ENCODE measurements around the gene TRMO. TPM values are rescaled to one million over a fixed set of nuclear protein-coding genes. Genes with fewer than 3 reads are reported as not detected.

The TRMO gene
- total RNA-seq, 1 experiment from 2014 or later, result 10.4 TPM

DNA sequence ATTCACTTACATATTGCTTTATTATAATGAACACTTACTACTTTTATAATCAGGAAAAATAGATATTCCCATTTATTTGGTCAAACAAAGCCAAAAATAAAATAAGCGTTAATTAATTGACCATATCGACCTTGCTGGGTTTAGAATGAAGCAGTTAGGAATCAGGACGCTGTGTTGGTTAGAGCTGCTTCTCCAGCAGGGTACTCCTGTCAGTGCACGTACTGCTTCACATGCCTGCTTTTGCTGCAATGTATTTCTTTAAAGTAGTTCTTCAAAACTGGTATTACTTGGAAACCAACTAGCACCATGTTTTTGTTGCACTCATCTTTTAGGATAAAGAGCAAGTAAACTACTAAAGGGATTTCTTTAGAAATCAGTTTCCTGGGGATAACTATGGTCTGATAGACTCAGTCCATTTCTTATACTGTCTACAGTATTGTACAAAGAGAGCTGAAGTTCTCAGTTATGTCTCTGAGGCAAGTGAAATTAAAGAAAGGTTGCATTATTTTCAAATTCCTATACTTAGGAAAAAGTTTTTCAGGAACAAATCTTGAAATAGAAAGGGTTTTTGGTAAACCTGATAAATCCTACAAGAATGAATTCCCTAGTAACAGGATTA lies 6.8 kb upstream of the TRMO start:
- TF ChIP-seq, protein P1, sequence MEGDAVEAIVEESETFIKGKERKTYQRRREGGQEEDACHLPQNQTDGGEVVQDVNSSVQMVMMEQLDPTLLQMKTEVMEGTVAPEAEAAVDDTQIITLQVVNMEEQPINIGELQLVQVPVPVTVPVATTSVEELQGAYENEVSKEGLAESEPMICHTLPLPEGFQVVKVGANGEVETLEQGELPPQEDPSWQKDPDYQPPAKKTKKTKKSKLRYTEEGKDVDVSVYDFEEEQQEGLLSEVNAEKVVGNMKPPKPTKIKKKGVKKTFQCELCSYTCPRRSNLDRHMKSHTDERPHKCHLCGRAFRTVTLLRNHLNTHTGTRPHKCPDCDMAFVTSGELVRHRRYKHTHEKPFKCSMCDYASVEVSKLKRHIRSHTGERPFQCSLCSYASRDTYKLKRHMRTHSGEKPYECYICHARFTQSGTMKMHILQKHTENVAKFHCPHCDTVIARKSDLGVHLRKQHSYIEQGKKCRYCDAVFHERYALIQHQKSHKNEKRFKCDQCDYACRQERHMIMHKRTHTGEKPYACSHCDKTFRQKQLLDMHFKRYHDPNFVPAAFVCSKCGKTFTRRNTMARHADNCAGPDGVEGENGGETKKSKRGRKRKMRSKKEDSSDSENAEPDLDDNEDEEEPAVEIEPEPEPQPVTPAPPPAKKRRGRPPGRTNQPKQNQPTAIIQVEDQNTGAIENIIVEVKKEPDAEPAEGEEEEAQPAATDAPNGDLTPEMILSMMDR (IDR thresholded peaks at IDR 0.05), result no peak
- TF ChIP-seq TCF7L2 (IDR thresholded peaks at IDR 0.05; ENCODE audit: low read depth, low read length), result no peak
- no peak for TF ChIP-seq SIN3A (IDR thresholded peaks at IDR 0.05; ENCODE audit: borderline replicate concordance, insufficient read depth, low read depth, low read length)
- TF ChIP-seq, protein P2, sequence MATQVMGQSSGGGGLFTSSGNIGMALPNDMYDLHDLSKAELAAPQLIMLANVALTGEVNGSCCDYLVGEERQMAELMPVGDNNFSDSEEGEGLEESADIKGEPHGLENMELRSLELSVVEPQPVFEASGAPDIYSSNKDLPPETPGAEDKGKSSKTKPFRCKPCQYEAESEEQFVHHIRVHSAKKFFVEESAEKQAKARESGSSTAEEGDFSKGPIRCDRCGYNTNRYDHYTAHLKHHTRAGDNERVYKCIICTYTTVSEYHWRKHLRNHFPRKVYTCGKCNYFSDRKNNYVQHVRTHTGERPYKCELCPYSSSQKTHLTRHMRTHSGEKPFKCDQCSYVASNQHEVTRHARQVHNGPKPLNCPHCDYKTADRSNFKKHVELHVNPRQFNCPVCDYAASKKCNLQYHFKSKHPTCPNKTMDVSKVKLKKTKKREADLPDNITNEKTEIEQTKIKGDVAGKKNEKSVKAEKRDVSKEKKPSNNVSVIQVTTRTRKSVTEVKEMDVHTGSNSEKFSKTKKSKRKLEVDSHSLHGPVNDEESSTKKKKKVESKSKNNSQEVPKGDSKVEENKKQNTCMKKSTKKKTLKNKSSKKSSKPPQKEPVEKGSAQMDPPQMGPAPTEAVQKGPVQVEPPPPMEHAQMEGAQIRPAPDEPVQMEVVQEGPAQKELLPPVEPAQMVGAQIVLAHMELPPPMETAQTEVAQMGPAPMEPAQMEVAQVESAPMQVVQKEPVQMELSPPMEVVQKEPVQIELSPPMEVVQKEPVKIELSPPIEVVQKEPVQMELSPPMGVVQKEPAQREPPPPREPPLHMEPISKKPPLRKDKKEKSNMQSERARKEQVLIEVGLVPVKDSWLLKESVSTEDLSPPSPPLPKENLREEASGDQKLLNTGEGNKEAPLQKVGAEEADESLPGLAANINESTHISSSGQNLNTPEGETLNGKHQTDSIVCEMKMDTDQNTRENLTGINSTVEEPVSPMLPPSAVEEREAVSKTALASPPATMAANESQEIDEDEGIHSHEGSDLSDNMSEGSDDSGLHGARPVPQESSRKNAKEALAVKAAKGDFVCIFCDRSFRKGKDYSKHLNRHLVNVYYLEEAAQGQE (IDR thresholded peaks at IDR 0.05; ENCODE audit: insufficient read depth in 1 of 2, low read depth in 2 of 2, low read length in 1 of 2), result no peak
- TF ChIP-seq POLR2AphosphoS5 (IDR thresholded peaks at IDR 0.05; ENCODE audit: low read depth, low read length), result no peak
- Histone ChIP-seq H3K4me3 (ENCODE audit: low read depth in 2 of 2, low read length in 2 of 2) (no peak overlapping the region), H3K36me3 (ENCODE audit: control insufficient read depth, insufficient read depth, low read length) (no peaks in the 10 kb centered on the region), H3K9me3 (ENCODE audit: control insufficient read depth, insufficient read depth, low read depth, low read length) (no peaks in the 10 kb centered on the region), H3K27me3 (ENCODE audit: control insufficient read depth, insufficient read depth, low read length) (peaks cover 8% of the 10 kb centered on the region), H3K27ac (ENCODE audit: low read length) (no peak overlapping the region), H3K4me1 (ENCODE audit: control insufficient read depth, insufficient read depth, low read length) (no peaks in the 10 kb centered on the region)
- no TSS peak for BruUV-seq (replicated peaks)
- intact Hi-C loops (cut with micrococcal nuclease; ENCODE audit: unreplicated experiment), result loop anchor here (10.0 kb wide), 1 partner anchor 106 kb away; no protein-coding TSS in a partner anchor
- DNase-seq (ENCODE audit: low read depth, low spot score), result no peak
- POLR2A ChIA-PET, result no interaction called here
- no peak for ATAC-seq
- in situ Hi-C loops (cut with HindIII; ENCODE audit: low pct_unique_long_range_greater_than_20kb, low sequenced_read_pairs), result no loop called here
- CTCF ChIA-PET, result no interaction called here

DNA sequence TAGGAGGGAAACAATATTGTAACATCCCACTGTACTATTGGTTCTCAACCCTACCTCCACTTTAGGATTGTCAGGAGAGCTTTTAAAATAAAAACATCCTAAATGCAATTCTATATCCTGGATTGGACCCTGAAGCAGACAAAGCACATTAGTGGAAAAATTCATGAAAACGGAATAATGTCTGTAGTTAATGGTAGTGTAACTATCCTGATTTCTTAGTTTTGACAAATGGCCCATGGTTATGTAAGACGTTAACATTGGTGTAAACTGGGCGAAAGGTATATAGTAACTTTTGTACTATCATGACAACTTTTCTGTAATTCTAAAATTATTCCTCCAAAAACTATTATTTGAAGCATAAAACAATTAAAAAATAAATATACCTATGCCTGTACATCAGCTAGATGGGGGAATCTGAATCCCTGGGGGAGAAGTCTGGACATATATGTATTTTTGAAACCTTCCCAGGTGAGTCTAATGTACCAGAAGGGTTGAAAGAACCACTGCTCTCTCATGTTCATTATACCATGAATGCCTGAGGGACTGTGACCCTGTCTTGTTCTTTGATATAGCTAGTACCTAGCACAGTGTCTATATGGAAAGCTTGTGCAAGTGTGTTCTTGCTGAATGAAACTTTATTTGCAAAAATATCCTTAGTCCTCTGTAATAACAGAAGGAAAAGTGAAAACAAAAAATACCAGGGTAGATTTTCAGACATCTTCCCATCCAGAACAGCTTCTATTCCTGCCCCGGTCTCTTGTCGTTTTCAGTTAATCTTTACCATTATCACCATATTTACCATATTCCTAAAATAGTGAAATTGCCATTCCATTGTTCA lies 3.4 kb upstream of the TRMO start:
- DNase-seq (ENCODE audit: low read depth, low spot score) (no peak), ATAC-seq (no peak)
- POLR2A ChIA-PET, result no interaction called here
- no peaks in the 10 kb centered on the region for H3K9me3 ChIP-seq (ENCODE audit: control insufficient read depth, insufficient read depth, low read depth, low read length)
- intact Hi-C loops (cut with micrococcal nuclease; ENCODE audit: unreplicated experiment) (loop anchor here (10.0 kb wide), 1 partner anchor 109 kb away; no protein-coding TSS in a partner anchor), in situ Hi-C loops (cut with HindIII; ENCODE audit: low pct_unique_long_range_greater_than_20kb, low sequenced_read_pairs) (no loop called here)
- H3K4me3 ChIP-seq (ENCODE audit: low read depth in 2 of 2, low read length in 2 of 2), result no peak overlapping the region
- CTCF ChIA-PET, result interaction anchor here (0.7 kb wide), 1 partner anchor 337 kb away, joined by 3 read pairs; no protein-coding TSS in a partner anchor
- peaks cover 6% of the 10 kb centered on the region; the same call in 1 of the 2 replicates for H3K4me1 ChIP-seq (ENCODE audit: control insufficient read depth, insufficient read depth, low read length)
- no peak overlapping the region for H3K27ac ChIP-seq (ENCODE audit: low read length)
- H3K27me3 ChIP-seq (ENCODE audit: control insufficient read depth, insufficient read depth, low read length), result peaks cover 8% of the 10 kb centered on the region
- no TSS peak for BruUV-seq (replicated peaks)
- no peak for TF ChIP-seq POLR2AphosphoS5 (IDR thresholded peaks at IDR 0.05; ENCODE audit: low read depth, low read length)
- TF ChIP-seq, protein P2 (IDR thresholded peaks at IDR 0.05; ENCODE audit: insufficient read depth in 1 of 2, low read depth in 2 of 2, low read length in 1 of 2), result no peak
- TF ChIP-seq, protein P1 (IDR thresholded peaks at IDR 0.05), result no peak
- TF ChIP-seq SIN3A (IDR thresholded peaks at IDR 0.05; ENCODE audit: borderline replicate concordance, insufficient read depth, low read depth, low read length), result no peak
- TF ChIP-seq TCF7L2 (IDR thresholded peaks at IDR 0.05; ENCODE audit: low read depth, low read length), result no peak
- H3K36me3 ChIP-seq (ENCODE audit: control insufficient read depth, insufficient read depth, low read length), result no peaks in the 10 kb centered on the region

All from Panc1 (cell line).